Rectal smooth muscle tissue (tissue), 1 donor: Measurements from ENCODE around the gene DDX56.

Experiments
- H3K27ac ChIP-seq: one replicate; pipeline ENCODE4 v1.7.0; 2013; ENCODE audit warnings: low read depth, low read length, inconsistent platforms
- H3K27me3 ChIP-seq: one replicate; pipeline ENCODE4 v1.7.0; 2013; ENCODE audit warnings: low read length; ENCODE audit not compliant: control insufficient read depth, insufficient read depth
- H3K36me3 ChIP-seq: one replicate; pipeline ENCODE4 v1.7.0; 2013; ENCODE audit warnings: low read length; ENCODE audit not compliant: control insufficient read depth, insufficient read depth
- H3K4me1 ChIP-seq: one replicate; pipeline ENCODE4 v1.7.0; 2013; ENCODE audit warnings: low read length; ENCODE audit not compliant: control insufficient read depth, insufficient read depth
- H3K4me3 ChIP-seq: one replicate; pipeline ENCODE4 v1.7.0; 2013; ENCODE audit warnings: low read length
- H3K9ac ChIP-seq: one replicate; pipeline ENCODE4 v1.7.0; 2013; ENCODE audit warnings: low read length

Gene DDX56

DNA sequence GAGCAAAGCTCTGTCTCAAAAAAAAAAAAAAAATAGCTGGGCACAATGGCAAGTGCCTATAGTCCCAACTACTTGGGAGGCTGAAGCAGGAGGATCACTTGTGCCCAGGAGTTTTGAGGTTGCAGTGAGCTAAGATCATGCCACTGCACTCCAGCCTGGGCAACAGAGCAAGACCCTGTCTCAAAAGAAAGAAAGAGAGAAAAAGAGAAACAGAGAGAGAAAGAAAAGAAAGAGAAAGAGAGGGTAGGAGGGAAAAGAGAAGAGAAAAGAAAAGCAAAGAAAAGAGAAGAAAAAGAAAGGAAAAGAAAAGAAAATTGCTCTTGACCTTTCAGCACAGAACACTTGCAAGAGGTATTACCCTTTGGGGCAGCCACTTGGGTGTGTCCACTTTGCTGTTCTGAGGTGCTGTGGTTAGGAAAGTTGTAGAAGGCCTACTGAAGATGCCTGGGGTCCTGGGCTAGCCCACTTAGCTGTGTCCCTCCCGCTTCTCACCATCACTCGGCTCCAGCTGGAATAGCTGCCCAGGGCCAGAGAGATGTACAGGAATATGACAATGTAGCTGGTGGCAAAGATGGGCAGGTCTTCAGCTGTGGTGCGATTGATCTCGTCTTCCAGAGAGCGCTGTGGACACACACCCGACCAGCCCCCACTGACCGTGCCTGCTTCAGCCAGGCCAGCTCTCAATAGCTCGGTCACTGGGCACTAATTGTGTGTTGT, 38.2 kb downstream of the DDX56 start:
- Histone ChIP-seq H3K4me3 (no peak overlapping the region), H3K27ac (no peak overlapping the region), H3K27me3 (no peaks in the 10 kb centered on the region), H3K36me3 (no peaks in the 10 kb centered on the region), H3K4me1 (no peaks in the 10 kb centered on the region), H3K9ac (no peak overlapping the region)

DNA sequence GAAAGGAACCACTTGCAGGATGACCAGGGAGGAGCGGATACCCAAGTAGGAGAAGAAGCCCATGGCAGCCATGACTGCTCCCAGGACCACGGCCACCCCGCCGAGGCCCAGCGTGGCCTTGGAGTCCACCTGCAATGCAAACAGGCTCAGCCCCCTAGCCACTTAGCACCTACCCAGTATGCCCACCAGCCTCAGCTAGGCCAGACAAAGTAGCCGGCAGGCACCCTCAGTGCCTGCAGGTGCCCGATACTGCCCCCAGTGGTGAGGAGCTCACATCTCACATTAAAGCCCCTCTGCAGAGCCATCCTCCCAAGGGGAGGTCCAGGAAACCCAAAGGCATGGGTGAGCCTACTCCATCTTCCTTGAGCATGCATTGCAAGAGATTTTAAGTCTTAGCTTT, 39.2 kb downstream of the DDX56 start:
- Histone ChIP-seq H3K4me1 (no peaks in the 10 kb centered on the region), H3K9ac (no peak overlapping the region), H3K36me3 (no peaks in the 10 kb centered on the region), H3K27ac (no peak overlapping the region), H3K4me3 (no peak overlapping the region), H3K27me3 (no peaks in the 10 kb centered on the region)

DNA sequence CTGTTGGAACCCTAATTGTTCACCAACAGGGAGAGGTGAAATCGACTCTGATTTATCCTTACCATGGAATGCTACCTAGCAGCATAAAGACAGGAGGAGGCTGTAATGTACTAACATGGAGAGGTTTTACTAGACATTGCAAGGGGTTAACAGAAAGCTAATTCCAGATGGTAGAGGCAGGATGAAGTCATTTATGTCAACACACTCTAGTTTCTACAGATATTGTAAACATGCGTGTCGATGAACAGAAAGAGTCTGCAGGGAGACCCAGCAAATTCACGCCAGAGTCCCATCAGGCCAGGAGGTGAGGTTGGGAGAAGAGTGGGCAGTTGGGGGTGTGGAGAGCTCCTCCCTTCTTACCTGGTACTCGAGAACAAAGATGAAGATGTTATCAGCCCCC, 39.6 kb downstream of the DDX56 start:
- no peaks in the 10 kb centered on the region for H3K4me1 ChIP-seq
- no peak overlapping the region for H3K4me3 ChIP-seq
- H3K9ac ChIP-seq: no peak overlapping the region
- no peaks in the 10 kb centered on the region for H3K36me3 ChIP-seq
- no peaks in the 10 kb centered on the region for H3K27me3 ChIP-seq
- no peak overlapping the region for H3K27ac ChIP-seq

DNA sequence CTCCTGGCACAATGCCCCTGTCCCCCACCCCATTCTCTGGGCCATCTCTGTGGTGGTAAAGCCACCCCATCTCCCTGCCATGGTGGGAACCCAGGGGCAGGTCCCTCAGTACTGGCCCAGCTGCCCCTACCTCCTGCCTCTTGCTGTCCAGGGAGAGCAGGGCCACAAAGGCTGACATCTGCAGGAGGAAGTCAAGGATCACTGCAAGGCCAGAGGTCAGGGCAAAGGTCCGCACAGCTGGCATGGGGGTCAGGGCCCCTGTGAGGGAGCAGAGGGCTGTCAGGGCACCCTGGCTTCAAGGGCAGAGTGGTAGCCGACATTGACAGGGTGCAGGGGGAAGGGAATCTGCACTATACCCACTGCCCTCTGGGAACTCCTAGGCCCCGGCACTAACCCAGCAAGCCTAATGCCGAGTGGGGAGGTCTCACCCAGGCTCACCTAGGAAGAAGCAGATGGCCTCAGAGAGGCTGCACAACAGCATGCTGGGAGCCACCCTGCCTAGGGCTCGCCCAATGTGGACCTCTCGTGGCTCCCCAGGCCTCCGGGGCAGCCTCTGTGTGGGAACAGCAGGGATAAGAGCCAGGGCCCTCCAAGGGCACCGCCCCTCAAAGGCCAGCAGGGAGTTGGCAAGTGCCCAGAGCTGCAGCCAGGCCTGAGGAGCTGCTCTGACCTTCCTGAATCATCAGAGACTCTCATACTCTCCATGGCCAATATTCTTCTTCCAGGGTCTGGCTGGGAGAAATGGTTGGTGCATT, 40.2 kb downstream of the DDX56 start:
- Histone ChIP-seq H3K27me3 (no peaks in the 10 kb centered on the region), H3K36me3 (no peaks in the 10 kb centered on the region), H3K27ac (no peak overlapping the region), H3K4me3 (no peak overlapping the region), H3K4me1 (no peaks in the 10 kb centered on the region), H3K9ac (no peak overlapping the region)

DNA sequence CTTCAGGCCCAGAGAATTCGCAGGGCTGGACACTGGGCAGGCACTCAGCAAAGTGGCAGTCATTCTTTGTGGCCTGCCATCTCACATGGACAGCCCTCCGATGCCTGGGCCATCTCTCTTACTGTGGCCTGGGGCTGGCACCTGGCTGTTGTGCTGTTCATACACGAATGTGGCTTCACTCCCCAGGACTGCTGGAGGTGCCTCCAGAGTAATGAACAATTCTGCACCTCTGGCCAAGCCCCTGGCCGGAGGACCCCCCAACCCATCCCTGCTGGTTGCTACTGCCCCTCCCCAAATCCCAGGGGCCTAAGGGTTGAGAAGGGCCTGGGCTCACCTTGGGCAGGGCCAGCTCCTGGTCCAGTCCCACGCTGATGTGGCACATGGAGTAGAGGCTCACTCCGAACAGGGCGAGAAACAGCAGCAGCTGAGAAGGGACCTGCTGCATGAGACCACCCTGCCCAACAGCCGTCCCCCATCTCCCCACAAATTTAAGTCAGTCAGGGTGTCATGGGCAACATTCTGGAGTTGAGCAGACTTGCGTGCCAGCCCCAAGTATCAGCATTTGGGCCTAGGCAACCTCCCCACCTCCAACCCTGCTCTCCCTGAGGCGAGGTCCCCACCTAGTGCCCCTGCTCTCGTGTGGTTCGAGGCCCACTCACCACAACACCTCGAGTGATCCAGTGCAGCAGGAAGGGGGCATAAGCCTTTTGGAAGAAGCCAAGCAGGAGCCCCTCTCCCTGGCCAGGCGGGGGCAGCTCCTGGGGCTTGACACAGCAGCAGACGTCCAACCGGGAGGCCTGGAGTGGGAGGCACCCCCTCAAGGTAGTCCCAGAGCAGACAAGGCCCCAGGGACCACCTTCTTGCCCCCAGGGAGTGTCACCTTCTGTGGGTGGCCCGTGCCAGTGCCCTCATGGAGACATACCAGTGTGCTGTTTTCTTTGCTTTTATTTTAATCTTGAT, 42.0 kb downstream of the DDX56 start:
- H3K27ac ChIP-seq: no peak overlapping the region
- H3K27me3 ChIP-seq: no peaks in the 10 kb centered on the region
- no peaks in the 10 kb centered on the region for H3K36me3 ChIP-seq
- no peaks in the 10 kb centered on the region for H3K4me1 ChIP-seq
- H3K9ac ChIP-seq: no peak overlapping the region
- H3K4me3 ChIP-seq: no peak overlapping the region

DNA sequence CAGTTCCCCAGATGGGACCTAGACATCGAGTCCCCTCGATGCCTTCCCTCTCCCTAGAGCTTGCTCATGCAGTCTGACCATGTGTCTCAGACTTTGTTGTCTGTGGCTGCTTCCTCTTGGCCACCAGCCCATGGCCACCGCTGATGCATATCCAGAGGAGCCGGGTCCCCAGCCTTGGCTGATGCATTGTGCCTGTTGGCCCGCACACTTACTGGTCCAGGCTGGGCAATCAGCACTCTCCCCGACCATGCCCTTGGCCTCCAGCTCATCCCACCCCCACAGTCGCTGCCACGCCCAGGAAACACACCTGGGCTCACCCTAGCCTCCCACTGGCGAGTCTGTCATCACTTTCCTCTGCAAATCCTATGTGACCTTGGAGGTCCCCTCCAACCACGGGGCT, 42.7 kb downstream of the DDX56 start:
- H3K27me3 ChIP-seq: no peaks in the 10 kb centered on the region
- H3K4me1 ChIP-seq: no peaks in the 10 kb centered on the region

DNA sequence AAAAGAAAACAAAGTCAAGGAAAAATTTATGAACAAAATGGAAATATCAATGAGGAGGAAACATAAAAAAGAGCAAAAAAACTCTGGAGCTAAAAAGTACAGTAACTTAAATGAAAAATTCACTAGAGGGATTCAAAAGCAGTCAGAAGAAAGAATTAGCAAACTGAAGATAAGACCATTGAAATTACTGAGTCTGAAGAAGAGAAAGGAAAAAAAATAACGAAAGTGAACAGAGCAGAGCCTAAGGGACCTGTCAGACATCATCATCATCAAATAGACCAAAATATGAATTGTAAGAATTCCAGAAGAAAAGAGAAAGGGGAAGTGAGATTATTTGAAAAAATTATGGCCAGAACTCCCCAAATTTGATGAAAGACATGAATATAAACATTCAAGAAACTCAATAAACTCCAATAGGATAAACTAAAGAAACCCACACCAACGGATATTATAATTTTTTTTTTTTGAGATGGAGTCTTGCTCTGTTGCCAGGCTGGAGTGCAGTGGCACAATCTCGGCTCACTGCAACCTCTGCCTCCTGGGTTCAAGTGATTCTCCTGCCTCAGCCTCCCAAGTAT, 48.8 kb downstream of the DDX56 start:
- Histone ChIP-seq H3K27me3 (no peaks in the 10 kb centered on the region), H3K27ac (no peak overlapping the region), H3K4me1 (no peaks in the 10 kb centered on the region), H3K9ac (no peak overlapping the region), H3K4me3 (no peak overlapping the region), H3K36me3 (no peaks in the 10 kb centered on the region)

More for the DNA sequence above, 42.7 kb downstream of the DDX56 start:
- Histone ChIP-seq H3K27ac (no peak overlapping the region), H3K4me3 (no peak overlapping the region), H3K9ac (no peak overlapping the region), H3K36me3 (no peaks in the 10 kb centered on the region)

DNA sequence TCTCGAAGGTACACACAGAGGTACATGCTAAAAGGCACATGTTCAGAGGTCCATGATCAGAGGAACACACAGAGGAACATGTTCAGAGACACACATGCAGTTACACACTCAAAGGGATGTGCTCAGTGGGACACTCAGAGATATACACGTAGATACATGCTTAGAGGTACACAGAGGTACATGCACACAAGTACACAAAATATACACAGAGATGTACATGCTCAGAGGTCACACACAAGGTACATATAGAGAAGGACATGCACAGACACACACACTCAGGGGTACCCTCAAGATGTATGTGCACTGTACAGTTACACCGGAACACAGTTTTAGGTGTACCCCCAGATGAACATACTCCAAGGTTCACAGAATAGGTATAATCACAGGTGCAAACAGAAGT, 51.4 kb downstream of the DDX56 start:
- no peaks in the 10 kb centered on the region for H3K4me1 ChIP-seq
- no peak overlapping the region for H3K4me3 ChIP-seq
- H3K27me3 ChIP-seq: no peaks in the 10 kb centered on the region
- H3K9ac ChIP-seq: no peak overlapping the region
- H3K27ac ChIP-seq: no peak overlapping the region
- no peaks in the 10 kb centered on the region for H3K36me3 ChIP-seq

DNA sequence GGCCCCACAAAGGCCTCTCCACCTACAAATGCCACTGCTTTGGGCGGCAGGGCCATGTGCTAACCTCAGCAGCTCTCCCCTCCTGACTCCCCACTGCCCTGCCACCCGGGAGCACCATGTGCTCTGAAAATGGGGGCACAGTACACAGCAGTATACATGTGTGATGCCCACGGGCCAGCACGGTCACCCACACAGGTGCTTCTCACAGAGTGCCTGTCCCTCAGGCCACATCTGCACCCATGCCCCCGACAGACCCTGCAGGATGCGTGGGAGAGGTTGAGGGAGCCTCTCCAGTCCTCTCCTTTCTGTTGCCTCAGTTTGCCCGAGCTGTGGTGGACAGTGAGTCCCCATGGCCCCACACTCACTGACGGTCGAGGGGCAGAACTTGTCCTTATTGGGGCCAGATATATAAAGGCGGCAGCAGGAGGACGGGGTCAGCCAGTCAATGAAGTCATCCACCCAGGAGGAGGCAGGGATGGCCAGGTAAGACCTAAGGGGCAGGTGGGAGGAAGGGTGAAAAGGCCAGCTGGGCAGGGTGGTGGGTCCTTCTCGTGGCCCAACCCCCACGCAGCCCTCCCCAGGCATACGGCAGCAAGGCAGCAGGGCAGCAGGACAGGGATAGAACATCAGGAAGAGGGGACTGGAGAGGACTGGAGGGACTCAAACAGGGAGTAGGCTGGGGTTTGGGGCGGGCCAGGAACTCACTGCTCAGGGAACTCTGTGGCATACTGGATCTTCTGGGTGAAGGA, 52.2 kb downstream of the DDX56 start:
- Histone ChIP-seq H3K27me3 (no peaks in the 10 kb centered on the region), H3K36me3 (no peaks in the 10 kb centered on the region), H3K4me3 (no peak overlapping the region), H3K27ac (no peak overlapping the region), H3K4me1 (no peaks in the 10 kb centered on the region), H3K9ac (no peak overlapping the region)

DNA sequence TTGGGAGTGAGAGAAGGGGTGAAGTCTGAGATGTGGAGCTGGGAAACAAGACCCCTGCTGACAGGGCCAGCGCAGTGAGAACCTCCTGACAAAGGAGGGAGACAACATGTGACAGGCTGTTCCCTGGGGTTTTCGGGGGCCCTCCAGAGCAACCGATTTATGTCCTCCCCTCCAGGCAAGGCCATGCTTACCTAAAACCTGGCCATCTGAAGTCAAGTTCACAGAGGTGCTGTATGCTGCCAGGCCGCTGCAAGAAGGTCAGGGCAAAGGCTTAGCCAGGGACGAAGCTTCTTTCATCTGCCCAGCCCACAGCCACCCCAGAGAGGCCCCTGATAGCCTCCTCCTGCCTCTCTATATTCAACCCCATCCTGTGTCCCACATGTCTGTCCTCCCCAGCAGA, 53.1 kb downstream of the DDX56 start:
- Histone ChIP-seq H3K9ac (no peak overlapping the region), H3K27ac (no peak overlapping the region), H3K27me3 (no peaks in the 10 kb centered on the region), H3K4me1 (no peaks in the 10 kb centered on the region), H3K4me3 (no peak overlapping the region), H3K36me3 (no peaks in the 10 kb centered on the region)

DNA sequence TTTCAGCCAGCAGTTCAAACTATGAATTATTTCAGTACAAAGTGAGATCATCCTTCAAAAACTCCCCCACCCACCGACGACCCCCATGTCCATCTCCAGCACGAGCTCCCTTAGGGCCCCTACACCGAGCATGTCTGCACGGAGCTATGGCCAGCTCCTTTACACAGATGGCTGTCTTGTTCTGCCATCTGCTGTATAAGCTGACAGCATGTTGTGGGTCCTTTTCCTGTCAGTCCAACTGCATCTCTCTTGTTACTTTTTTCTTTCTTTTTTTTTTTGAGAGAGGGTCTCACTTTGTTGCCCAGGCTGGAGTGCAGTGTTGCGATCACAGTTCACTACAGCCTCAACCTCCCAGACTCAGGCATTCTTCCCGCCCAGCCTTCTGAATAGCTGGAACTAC, 54.2 kb downstream of the DDX56 start:
- Histone ChIP-seq H3K36me3 (no peaks in the 10 kb centered on the region), H3K27ac (no peak overlapping the region)

More for the DNA sequence above, 54.2 kb downstream of the DDX56 start:
- no peaks in the 10 kb centered on the region for H3K27me3 ChIP-seq
- no peaks in the 10 kb centered on the region for H3K4me1 ChIP-seq
- no peak overlapping the region for H3K9ac ChIP-seq
- H3K4me3 ChIP-seq: no peak overlapping the region
